ENCODE measurements around the gene ANO3.
"Not testable (repeated sequence)": the region's sequence is repeated elsewhere in the genome, so short reads cannot be mapped to it uniquely, and the experiment has no call there.

Gene ANO3

DNA sequence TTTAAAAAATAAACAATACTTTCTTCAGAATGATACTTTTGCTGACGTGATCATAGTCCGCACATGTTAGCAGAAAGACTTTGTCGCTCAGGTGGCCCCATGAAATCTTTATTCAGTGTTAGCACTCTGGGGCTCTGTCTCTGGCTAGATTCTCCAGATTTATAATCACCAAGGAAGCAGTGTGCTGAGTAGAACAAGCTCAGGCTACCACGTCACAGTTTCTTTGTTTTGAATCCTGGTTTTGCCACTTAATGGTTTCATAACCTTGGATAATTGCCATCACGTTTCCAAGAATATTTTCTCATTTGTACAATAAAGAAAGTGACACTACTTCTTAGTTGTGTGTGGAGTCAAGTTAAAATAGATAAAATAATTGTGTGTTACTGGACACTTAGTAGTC lies 244.0 kb downstream of the ANO3 start:
- Histone ChIP-seq H3K4me3 (no peak overlapping the region), H3K27me3 (no peaks in the 10 kb centered on the region), H3K9me3 (replicated peaks in 1 of 11) (no peaks in the 10 kb centered on the region), H3K4me2 (no peak overlapping the region), H3K9ac (no peak overlapping the region), H3K36me3 (no peaks in the 10 kb centered on the region), H4K20me1 (no peaks in the 10 kb centered on the region), H3K4me1 (no peaks in the 10 kb centered on the region), H3K27ac (no peak overlapping the region)
- TF ChIP-seq Cebpa-rat (IDR thresholded peaks at IDR 0.05), result no peak

DNA sequence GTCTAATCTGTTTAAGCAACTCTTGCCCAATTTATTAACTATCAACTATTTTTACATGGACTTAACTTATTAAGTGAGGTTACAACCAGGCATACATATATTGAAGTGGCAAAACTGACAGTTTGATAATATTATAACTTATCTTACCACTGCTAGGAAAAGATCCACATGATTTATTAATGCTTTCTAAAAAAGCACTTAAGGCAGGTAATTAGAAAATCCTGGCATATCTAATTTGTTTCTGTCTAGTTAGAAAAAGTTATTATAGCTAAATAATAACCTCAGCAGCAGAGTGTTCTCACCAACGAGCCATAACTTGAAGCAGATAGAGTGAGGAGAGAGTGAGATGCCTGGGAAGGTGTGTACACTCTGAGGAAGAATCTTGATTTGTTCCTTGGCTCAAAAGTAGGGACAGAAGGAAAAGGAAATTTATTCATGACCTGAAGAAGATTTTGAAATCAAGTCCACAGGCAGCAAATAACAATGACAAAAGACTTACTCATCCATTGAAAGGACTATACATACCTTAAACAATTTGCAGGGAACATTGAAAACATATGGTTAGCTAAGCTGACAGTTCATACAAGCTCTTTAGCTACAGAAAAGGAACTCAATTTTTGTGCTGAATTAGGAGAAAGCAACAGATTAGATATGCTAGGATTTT lies 247.2 kb downstream of the ANO3 start:
- H3K9ac ChIP-seq, result no peak overlapping the region
- no peak overlapping the region for H3K4me2 ChIP-seq
- H3K27me3 ChIP-seq, result no peaks in the 10 kb centered on the region
- H3K4me1 ChIP-seq, result no peaks in the 10 kb centered on the region
- H3K36me3 ChIP-seq, result no peaks in the 10 kb centered on the region
- no peak overlapping the region for H3K27ac ChIP-seq
- no peaks in the 10 kb centered on the region for H4K20me1 ChIP-seq
- TF ChIP-seq Cebpa-rat (IDR thresholded peaks at IDR 0.05), result no peak
- no peak overlapping the region for H3K4me3 ChIP-seq
- H3K9me3 ChIP-seq (replicated peaks in 1 of 11), result no peaks in the 10 kb centered on the region

DNA sequence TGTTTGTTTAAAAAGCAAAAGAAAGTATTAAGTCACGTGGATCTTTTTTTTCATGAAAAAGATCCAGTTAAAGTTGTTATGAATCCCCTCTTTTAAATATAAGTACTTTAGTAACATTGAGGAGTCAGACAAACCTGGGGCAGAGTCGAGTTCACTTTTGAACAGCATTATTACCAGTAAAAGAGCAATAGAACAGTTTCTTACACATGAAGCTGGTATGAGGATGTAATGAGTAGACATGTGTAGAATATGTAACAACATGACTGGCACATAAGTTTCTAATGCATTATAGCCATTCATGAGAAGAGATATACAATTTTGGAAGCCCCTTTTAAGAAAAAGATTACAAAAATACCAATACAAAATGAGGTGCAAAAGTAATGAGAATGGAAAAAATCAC lies 247.8 kb downstream of the ANO3 start:
- H3K4me3 ChIP-seq, result no peak overlapping the region
- no peaks in the 10 kb centered on the region for H3K4me1 ChIP-seq
- no peak overlapping the region for H3K27ac ChIP-seq
- no peak overlapping the region for H3K4me2 ChIP-seq
- no peaks in the 10 kb centered on the region for H3K9me3 ChIP-seq (replicated peaks in 1 of 11)
- H3K36me3 ChIP-seq, result no peaks in the 10 kb centered on the region
- H4K20me1 ChIP-seq, result no peaks in the 10 kb centered on the region
- TF ChIP-seq Cebpa-rat (IDR thresholded peaks at IDR 0.05), result no peak
- no peak overlapping the region for H3K9ac ChIP-seq
- no peaks in the 10 kb centered on the region for H3K27me3 ChIP-seq

DNA sequence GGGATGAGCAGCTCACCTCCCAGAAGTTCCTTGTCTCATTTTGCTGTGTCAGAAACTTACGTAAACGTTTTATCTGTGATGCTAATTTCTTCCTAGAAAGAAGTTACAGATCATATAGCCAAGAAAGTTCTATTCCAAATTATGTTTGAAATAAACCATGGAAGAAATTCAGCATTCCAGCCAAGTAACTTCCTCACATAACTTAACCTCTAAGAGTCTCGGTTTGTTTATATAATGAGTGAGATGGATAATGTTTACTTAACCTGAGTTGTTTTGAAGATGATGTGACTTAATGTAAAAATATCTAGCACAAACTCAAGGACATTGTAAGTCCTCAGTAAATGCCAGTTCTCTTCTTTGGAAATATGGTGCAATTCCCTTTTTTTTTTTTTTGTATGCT lies 249.0 kb downstream of the ANO3 start:
- Histone ChIP-seq H3K36me3 (no peaks in the 10 kb centered on the region), H3K4me2 (no peak overlapping the region), H3K9ac (no peak overlapping the region), H3K27me3 (no peaks in the 10 kb centered on the region), H3K27ac (no peak overlapping the region), H3K4me1 (no peaks in the 10 kb centered on the region), H4K20me1 (no peaks in the 10 kb centered on the region), H3K4me3 (no peak overlapping the region), H3K9me3 (replicated peaks in 1 of 11) (no peaks in the 10 kb centered on the region)
- no peak for TF ChIP-seq Cebpa-rat (IDR thresholded peaks at IDR 0.05)

GRCh38 chr11:26583550-26583949 lies 251.6 kb downstream of the ANO3 start:
- Histone ChIP-seq H3K4me1 (no peaks in the 10 kb centered on the region), H3K4me3 (no peak overlapping the region), H4K20me1 (no peaks in the 10 kb centered on the region), H3K27me3 (no peaks in the 10 kb centered on the region), H3K27ac (no peak overlapping the region), H3K36me3 (no peaks in the 10 kb centered on the region), H3K9me3 (replicated peaks in 1 of 11) (no peaks in the 10 kb centered on the region), H3K9ac (no peak overlapping the region), H3K4me2 (no peak overlapping the region)
- TF ChIP-seq Cebpa-rat (IDR thresholded peaks at IDR 0.05), result no peak

- Histone ChIP-seq H3K9ac (no peak overlapping the region), H3K27ac (no peak overlapping the region), H3K4me1 (no peaks in the 10 kb centered on the region), H3K36me3 (no peaks in the 10 kb centered on the region), H3K4me3 (no peak overlapping the region), H3K9me3 (replicated peaks in 1 of 11) (no peaks in the 10 kb centered on the region), H4K20me1 (no peaks in the 10 kb centered on the region), H3K4me2 (no peak overlapping the region), H3K27me3 (no peaks in the 10 kb centered on the region)
- no peak for TF ChIP-seq Cebpa-rat (IDR thresholded peaks at IDR 0.05)
Measured at GRCh38 chr11:26584818-26585217, 252.9 kb downstream of the ANO3 start.

GRCh38 chr11:26587073-26587472 lies 255.1 kb downstream of the ANO3 start:
- no peak overlapping the region for H3K4me2 ChIP-seq
- H3K4me3 ChIP-seq, result no peak overlapping the region
- peaks cover 0 to 10% (median 0%) of the 10 kb centered on the region in 11 experiments; a peak in 4 of 22 replicates for H3K9me3 ChIP-seq (replicated peaks in 1 of 11)
- no peak for TF ChIP-seq Cebpa-rat (IDR thresholded peaks at IDR 0.05)
- no peak overlapping the region for H3K27ac ChIP-seq
- no peaks in the 10 kb centered on the region for H3K27me3 ChIP-seq
- no peaks in the 10 kb centered on the region for H3K4me1 ChIP-seq
- no peak overlapping the region for H3K9ac ChIP-seq
- no peaks in the 10 kb centered on the region for H4K20me1 ChIP-seq
- H3K36me3 ChIP-seq, result no peaks in the 10 kb centered on the region

GRCh38 chr11:26593691-26594090 lies 261.8 kb downstream of the ANO3 start:
- H3K27ac ChIP-seq, result no peak overlapping the region
- peaks cover 0 to 10% (median 0%) of the 10 kb centered on the region in 11 experiments; a peak in 4 of 22 replicates for H3K9me3 ChIP-seq (replicated peaks in 1 of 11)
- no peaks in the 10 kb centered on the region for H4K20me1 ChIP-seq
- H3K9ac ChIP-seq, result no peak overlapping the region
- H3K4me1 ChIP-seq, result no peaks in the 10 kb centered on the region
- H3K36me3 ChIP-seq, result no peaks in the 10 kb centered on the region
- H3K27me3 ChIP-seq, result no peaks in the 10 kb centered on the region
- H3K4me3 ChIP-seq, result no peak overlapping the region
- no peak for TF ChIP-seq Cebpa-rat (IDR thresholded peaks at IDR 0.05)
- no peak overlapping the region for H3K4me2 ChIP-seq

GRCh38 chr11:26595207-26595865 lies 263.4 kb downstream of the ANO3 start:
- H3K9me3 ChIP-seq (replicated peaks in 1 of 11); H3K4me2 ChIP-seq; H4K20me1 ChIP-seq; H3K4me1 ChIP-seq; H3K27me3 ChIP-seq; H3K36me3 ChIP-seq; H3K4me3 ChIP-seq; H3K9ac ChIP-seq; H3K27ac ChIP-seq: not testable (repeated sequence)

DNA sequence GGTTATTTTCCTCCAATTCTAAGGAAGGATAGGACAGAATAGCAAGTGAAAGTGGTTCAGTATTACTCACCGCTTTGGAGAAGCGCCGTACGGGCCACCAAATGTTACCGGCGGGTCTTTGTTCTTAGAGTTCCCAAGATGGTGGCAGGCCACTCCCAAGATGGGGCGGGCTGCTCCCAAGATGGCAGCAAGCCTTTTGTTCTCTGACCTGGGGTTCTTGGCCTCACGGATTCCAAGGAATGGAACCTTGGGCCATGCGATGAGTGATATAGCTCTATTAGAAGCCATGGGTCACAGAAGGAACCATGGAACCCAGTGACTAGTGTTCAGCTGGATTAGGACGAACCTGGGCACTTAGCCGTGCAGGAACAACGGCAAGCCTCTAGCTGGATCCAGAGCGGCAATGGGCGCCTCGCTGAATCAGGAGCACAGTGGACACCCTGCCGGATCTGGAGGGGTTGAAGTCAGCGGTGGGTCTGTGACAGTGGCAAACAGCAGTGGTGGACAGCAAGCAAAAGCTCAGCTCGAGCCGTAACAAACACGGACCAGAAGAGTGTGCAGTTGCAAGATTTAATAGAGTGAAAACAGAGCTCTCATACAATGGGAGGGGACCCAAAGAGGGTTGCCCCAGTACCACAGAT lies 265.2 kb downstream of the ANO3 start:
- not testable (repeated sequence) for H3K27me3 ChIP-seq; H3K4me2 ChIP-seq; H3K4me1 ChIP-seq; H3K27ac ChIP-seq; H3K4me3 ChIP-seq; H4K20me1 ChIP-seq; H3K9ac ChIP-seq; H3K9me3 ChIP-seq (replicated peaks in 1 of 11); H3K36me3 ChIP-seq

Data from BLaER1 treated with 17β-estradiol and CSF1 and Interleukin-3, amounts not matched to agents 10 nM and 100 nM (cell line).